Activated T-helper 1 cell treated with anti-CD3 and anti-CD28 coated beads, Interleukin-12 subunit alpha, Interleukin-12 subunit beta, Interleukin-2, Interleukin-4 antibody, amounts not matched to agents 30 ng/mL and 10 ng/mL and 1 ng/mL, durations not matched to agents 14 hours and 24 hours and 36 hours (primary cell): Measurements from ENCODE around the gene DLX6. TPM values are rescaled to one million over a fixed set of nuclear protein-coding genes. Genes with fewer than 3 reads are reported as not detected.

ENCODE experiments used
- DNase-seq: peaks from one replicate; pipeline ENCODE4 v3.0.0; 2021; ENCODE audit warnings: low spot score
- H3K27ac Mint-ChIP-seq: one replicate; pipeline ENCODE4 v1.8.0; 2021; ENCODE audit warnings: mild to moderate bottlenecking, mixed read lengths
- H3K27me3 Mint-ChIP-seq: one replicate; pipeline ENCODE4 v1.8.0; 2022; ENCODE audit warnings: mild to moderate bottlenecking, moderate library complexity, mixed read lengths; ENCODE audit not compliant: insufficient read depth
- H3K36me3 Mint-ChIP-seq: one replicate; pipeline ENCODE4 v1.8.0; 2021; ENCODE audit warnings: low read depth, mixed read lengths
- H3K4me1 Mint-ChIP-seq: one replicate; pipeline ENCODE4 v1.8.0; 2021; ENCODE audit warnings: low read depth, mixed read lengths
- H3K4me3 Mint-ChIP-seq: one replicate; pipeline ENCODE4 v1.8.0; 2021; ENCODE audit warnings: mild to moderate bottlenecking, moderate library complexity, mixed read lengths
- H3K9me3 Mint-ChIP-seq: one replicate; pipeline ENCODE4 v1.8.0; 2021; ENCODE audit warnings: mixed read lengths
- intact Hi-C: fragments of 100-400 bp; cut with micrococcal nuclease; formaldehyde crosslinking; loops from one replicate; pipeline ENCODE4 v1.15.1; 2024
- total RNA-seq: library from RNA; stranded (reverse); gene quantifications from 2 replicates; pipeline ENCODE4 v1.2.3, GENCODE V29; 2022

Gene DLX6
- total RNA-seq, 1 donor from 2014 or later: not detected

GRCh38 chr7:96989241-96989858 is 16.0 kb upstream of the DLX6 start:
- no peaks in the 10 kb centered on the region for H3K9me3 Mint-ChIP-seq
- DNase-seq: no peak
- H3K4me3 Mint-ChIP-seq: no peak overlapping the region
- no peaks in the 10 kb centered on the region for H3K4me1 Mint-ChIP-seq
- peaks cover 65% of the 10 kb centered on the region for H3K27me3 Mint-ChIP-seq
- no peak overlapping the region for H3K27ac Mint-ChIP-seq
- no peaks in the 10 kb centered on the region for H3K36me3 Mint-ChIP-seq
- intact Hi-C loops: no loop called here

DNA sequence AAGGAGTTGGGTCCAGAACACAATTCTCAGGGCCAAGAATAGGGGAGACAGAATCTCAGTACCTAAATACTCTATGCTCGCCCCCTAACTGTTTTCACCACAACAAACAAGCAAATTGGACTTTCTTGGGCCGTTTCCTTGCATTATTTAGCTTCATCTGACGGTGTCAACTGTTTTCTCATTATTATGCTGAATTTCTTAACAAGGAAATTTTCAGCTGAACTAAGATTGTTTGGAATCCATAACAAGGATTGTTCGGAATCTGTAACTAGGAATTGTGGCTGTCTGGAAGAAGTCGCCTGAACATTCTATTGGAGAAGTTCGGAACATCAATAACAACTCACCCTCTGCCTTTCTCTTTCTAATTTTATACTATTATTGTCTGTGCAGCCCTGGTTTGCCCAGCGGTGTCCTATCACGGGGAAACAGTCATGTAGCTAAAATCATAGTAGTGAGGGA is 15.5 kb upstream of the DLX6 start:
- Mint-ChIP-seq H3K4me1 (no peaks in the 10 kb centered on the region), H3K27ac (no peak overlapping the region), H3K36me3 (no peaks in the 10 kb centered on the region), H3K9me3 (no peaks in the 10 kb centered on the region), H3K27me3 (peaks cover 69% of the 10 kb centered on the region), H3K4me3 (no peak overlapping the region)
- DNase-seq: no peak
- intact Hi-C loops: loop anchor here (5.0 kb wide), 1 partner anchor 37 kb away; no protein-coding TSS in a partner anchor

GRCh38 chr7:96991546-96992191 is 13.7 kb upstream of the DLX6 start:
- H3K9me3 Mint-ChIP-seq: no peaks in the 10 kb centered on the region
- intact Hi-C loops: loop anchor here (5.0 kb wide), 1 partner anchor 36 kb away; no protein-coding TSS in a partner anchor
- no peaks in the 10 kb centered on the region for H3K4me1 Mint-ChIP-seq
- H3K36me3 Mint-ChIP-seq: peaks cover under 1% of the 10 kb centered on the region
- no peak overlapping the region for H3K27ac Mint-ChIP-seq
- DNase-seq: no peak
- H3K27me3 Mint-ChIP-seq: peaks cover 81% of the 10 kb centered on the region
- H3K4me3 Mint-ChIP-seq: no peak overlapping the region

- Mint-ChIP-seq H3K4me3 (no peak overlapping the region), H3K27ac (no peak overlapping the region), H3K27me3 (peaks cover 82% of the 10 kb centered on the region), H3K36me3 (peaks cover 1% of the 10 kb centered on the region), H3K4me1 (no peaks in the 10 kb centered on the region), H3K9me3 (no peaks in the 10 kb centered on the region)
- DNase-seq: no peak
- intact Hi-C loops: loop anchor here (5.0 kb wide), 1 partner anchor 35 kb away; no protein-coding TSS in a partner anchor
Observed at GRCh38 chr7:96992192-96993005, 13.0 kb upstream of the DLX6 start.

DNA sequence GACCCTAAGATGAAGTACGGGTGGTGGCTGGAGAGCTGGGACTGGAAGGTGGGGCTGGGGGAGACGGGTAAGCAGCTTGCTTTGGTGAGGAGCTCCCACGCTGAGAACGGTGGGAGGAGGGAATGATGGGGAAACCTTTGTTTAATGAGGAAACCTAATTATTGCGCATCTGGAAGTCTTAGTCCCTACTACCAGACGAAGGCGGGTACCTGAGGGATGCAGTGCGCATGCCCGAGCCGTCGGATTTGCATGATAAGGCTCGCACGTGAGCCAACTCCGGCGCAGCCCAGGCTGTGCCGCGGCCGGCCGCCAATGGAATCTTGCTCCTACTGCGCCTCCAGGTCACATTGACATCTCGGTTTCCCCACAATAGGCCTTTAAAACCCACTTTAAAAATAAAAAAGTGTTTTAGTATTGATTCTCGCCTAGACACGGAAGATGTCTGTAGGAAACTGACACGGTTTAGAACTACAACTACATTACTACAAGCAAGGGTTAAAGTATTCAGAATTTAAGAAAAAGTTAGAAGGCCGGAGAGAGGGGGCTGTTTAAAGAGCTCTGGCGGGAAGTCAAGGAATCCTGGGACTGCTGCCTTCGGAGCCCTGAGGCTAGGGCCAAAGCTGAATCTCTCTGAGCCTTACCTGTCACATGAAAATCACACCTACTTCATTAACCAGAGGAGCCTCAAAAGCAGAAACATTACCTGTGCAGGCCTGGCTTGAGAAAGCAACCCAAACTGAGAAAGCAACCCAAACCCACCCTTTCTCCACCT is 12.1 kb upstream of the DLX6 start:
- DNase-seq: no peak
- H3K27me3 Mint-ChIP-seq: peaks cover 89% of the 10 kb centered on the region
- no peaks in the 10 kb centered on the region for H3K4me1 Mint-ChIP-seq
- H3K4me3 Mint-ChIP-seq: no peak overlapping the region
- H3K27ac Mint-ChIP-seq: no peak overlapping the region
- no peaks in the 10 kb centered on the region for H3K9me3 Mint-ChIP-seq
- peaks cover 1% of the 10 kb centered on the region for H3K36me3 Mint-ChIP-seq
- intact Hi-C loops: loop anchor here (5.0 kb wide), 1 partner anchor 34 kb away; no protein-coding TSS in a partner anchor

- no peaks in the 10 kb centered on the region for H3K9me3 Mint-ChIP-seq
- intact Hi-C loops: loop anchor here (5.0 kb wide), 1 partner anchor 33 kb away; no protein-coding TSS in a partner anchor
- H3K27ac Mint-ChIP-seq: no peak overlapping the region
- no peaks in the 10 kb centered on the region for H3K4me1 Mint-ChIP-seq
- H3K36me3 Mint-ChIP-seq: peaks cover 1% of the 10 kb centered on the region
- no peak for DNase-seq
- no peak overlapping the region for H3K4me3 Mint-ChIP-seq
- H3K27me3 Mint-ChIP-seq: peaks cover 89% of the 10 kb centered on the region
Observed at GRCh38 chr7:96993980-96994379, 11.4 kb upstream of the DLX6 start.

DNA sequence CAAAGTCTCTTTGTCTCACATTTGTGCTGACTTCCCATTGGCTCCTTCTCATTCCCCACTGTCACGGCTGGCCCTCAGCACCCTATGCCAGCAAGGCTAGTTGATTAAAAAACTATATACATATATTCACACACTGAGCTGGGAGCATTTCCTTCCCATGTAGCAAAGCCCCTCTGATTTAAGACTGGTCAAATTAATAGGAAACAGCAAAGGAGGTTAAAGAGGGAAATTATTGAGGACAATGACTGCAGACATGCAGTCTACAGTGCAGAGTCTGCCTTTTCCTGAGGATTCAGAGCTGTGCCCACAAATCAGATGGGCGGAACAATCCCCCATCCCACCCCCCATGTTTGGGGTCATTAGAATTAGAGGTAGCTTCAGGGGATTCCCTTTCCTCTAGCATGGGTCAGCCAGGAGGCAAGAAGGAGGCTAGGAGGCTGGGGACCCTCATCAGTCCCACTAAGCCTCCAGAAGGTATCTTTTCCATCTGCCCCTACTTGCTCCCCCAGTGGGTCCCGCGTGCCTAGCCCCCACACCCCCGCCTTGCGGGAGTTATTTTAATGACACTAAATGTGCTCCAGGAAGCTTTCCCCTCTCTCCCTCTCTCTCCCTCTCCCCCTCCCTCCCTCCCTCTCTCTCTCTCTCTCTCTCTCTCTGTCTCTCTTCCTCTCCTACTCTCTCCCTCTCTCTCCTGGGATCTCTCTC is 9.8 kb upstream of the DLX6 start:
- Mint-ChIP-seq H3K27ac (no peak overlapping the region), H3K4me3 (no peak overlapping the region), H3K27me3 (peaks cover 90% of the 10 kb centered on the region), H3K4me1 (no peaks in the 10 kb centered on the region), H3K36me3 (peaks cover 3% of the 10 kb centered on the region), H3K9me3 (no peaks in the 10 kb centered on the region)
- intact Hi-C loops: no loop called here
- no peak for DNase-seq

DNA sequence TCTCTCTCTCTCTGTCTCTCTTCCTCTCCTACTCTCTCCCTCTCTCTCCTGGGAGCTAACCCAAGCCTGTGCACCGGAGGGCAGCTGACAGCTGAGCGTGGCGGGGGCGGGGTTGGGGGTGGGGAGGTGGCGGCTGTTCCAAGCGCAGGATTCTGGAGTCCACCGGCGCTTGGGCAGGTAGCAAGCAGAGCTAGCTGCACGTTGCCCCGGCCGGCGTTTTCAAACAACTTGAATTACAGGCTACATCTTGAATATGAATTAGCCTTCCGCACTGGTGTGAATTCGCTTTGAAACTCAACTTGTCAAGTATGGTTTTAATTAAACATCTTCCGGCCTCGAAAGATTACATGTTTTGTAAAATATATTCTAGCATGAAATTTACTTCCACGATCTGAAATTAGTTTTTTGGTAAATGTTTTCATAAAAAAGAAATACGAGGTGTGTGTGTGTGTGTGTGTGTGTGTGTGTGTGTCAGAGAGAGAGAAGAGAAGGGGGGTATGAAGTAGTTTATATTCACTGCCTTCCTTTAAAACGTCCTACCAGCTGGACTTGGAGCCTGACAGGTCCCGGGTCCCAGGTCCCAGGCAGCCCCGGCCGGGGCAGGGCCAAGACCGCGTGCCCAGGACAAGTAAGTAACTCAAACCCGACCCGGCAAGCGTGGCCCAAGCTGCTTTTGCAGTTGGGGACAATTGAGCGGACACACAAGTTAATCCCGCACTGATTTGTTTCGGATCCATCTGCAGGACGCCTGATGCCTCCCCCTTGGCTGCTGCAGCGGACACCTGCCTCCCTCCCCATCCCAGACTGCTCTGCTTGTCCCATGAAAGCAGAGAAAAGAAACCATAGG is 9.0 kb upstream of the DLX6 start:
- Mint-ChIP-seq H3K9me3 (no peaks in the 10 kb centered on the region), H3K4me1 (no peaks in the 10 kb centered on the region), H3K27ac (peak overlapping the region; percentile 56), H3K4me3 (no peak overlapping the region), H3K27me3 (peaks cover 91% of the 10 kb centered on the region), H3K36me3 (peaks cover 3% of the 10 kb centered on the region)
- no peak for DNase-seq
- intact Hi-C loops: no loop called here

GRCh38 chr7:96996958-96997511 is 8.3 kb upstream of the DLX6 start:
- Mint-ChIP-seq H3K27ac (peak overlapping the region; percentile 56), H3K27me3 (peaks cover 90% of the 10 kb centered on the region), H3K4me1 (no peaks in the 10 kb centered on the region), H3K4me3 (no peak overlapping the region), H3K9me3 (no peaks in the 10 kb centered on the region), H3K36me3 (peaks cover 3% of the 10 kb centered on the region)
- no peak for DNase-seq
- intact Hi-C loops: no loop called here

DNA sequence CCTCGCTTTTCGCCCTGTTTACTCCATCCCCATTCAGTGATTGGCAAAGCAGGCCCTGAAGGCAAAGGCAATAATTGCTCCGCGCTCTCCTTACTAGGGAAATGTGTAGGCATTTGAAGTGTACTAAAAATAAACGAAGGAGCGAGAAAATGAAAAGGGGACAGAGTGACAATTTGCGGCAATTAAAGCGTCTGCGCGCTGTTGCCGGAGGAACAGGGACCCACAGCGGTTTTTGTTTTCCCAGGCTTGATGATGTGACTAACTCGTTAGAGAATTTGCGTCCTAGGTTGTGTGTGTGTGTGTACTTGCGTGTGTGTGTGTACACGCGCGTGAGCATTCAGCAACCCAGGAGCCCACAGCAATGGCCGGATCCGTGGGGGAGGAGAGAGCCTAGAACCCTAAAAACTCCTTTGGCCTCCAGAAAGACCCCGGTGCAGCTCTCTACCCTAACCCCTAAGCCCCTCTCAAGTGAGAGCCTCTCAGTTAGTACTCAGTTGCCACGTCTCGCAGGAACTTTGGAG is 7.8 kb upstream of the DLX6 start:
- H3K9me3 Mint-ChIP-seq: no peaks in the 10 kb centered on the region
- no peak for DNase-seq
- H3K27ac Mint-ChIP-seq: no peak overlapping the region
- H3K36me3 Mint-ChIP-seq: peaks cover 3% of the 10 kb centered on the region
- intact Hi-C loops: no loop called here
- H3K4me3 Mint-ChIP-seq: no peak overlapping the region
- peaks cover 90% of the 10 kb centered on the region for H3K27me3 Mint-ChIP-seq
- H3K4me1 Mint-ChIP-seq: no peaks in the 10 kb centered on the region

DNA sequence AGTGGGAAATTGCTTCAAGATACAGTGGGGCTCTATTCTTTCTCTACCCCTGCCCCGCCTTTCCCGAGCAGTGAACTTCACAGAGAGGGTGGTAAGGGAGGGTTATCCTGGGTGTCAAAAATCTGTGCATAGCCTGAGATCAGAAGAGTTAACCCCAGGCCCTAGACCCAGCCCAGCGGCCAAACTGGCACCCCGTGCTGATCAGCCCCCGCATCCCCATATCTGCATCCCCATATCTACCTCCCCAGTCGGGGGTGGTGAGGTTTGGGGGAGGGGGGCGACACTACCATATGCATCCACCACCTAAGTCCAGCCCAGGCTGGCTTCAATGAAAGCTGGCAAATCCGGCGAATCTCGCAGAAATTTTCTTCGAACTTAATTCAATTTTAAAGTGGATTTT is 7.0 kb upstream of the DLX6 start:
- intact Hi-C loops: no loop called here
- no peak for DNase-seq
- H3K9me3 Mint-ChIP-seq: no peaks in the 10 kb centered on the region
- no peak overlapping the region for H3K4me3 Mint-ChIP-seq
- H3K27ac Mint-ChIP-seq: no peak overlapping the region
- H3K36me3 Mint-ChIP-seq: peaks cover 3% of the 10 kb centered on the region
- no peaks in the 10 kb centered on the region for H3K4me1 Mint-ChIP-seq
- H3K27me3 Mint-ChIP-seq: peaks cover 91% of the 10 kb centered on the region
